Astrocyte of the spinal cord (primary cell): ENCODE data around the gene FHL2.

Experiments
- DNase-seq: peaks from one replicate; pipeline ENCODE4 v3.0.0; 2011; ENCODE audit warnings: low read depth, low spot score
- H3K4me3 ChIP-seq: 2 replicates; pipeline ENCODE4 v1.5.1; 2011; ENCODE audit warnings: low read depth, mild to moderate bottlenecking, low read length, moderate library complexity
- in situ Hi-C: cut with HindIII; loops from 2 replicates; pipeline ENCODE4 v1.10.0; 2017; ENCODE audit warnings: low sequenced_read_pairs
- TF ChIP-seq, protein P1 (sequence below): IDR thresholded peaks from 2 replicates; pipeline ENCODE4 v1.5.1; 2012; ENCODE audit warnings: low read depth, mild to moderate bottlenecking, low read length, inconsistent platforms

Gene FHL2

DNA sequence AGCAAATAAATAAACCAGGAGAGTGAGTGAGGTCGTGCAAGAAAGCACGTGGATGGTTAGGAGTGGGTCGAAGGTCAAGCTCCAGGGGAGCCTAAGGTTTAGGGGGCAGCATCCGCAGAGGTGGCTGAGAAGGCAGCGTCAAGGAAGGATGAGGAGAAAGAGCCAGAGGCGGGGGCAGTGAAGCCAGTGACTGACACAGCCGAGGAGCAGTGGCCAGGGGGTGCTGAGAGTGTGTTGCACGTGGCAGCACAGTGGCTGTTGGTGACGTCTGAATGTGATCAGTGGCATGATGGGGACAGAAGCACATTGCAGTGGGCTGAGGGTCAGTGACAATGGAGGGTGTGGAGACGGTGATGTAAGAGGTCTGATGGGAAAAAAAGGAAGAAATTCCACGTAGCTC lies 13.7 kb upstream of the FHL2 start:
- in situ Hi-C loops, result no loop called here
- TF ChIP-seq, protein P1, sequence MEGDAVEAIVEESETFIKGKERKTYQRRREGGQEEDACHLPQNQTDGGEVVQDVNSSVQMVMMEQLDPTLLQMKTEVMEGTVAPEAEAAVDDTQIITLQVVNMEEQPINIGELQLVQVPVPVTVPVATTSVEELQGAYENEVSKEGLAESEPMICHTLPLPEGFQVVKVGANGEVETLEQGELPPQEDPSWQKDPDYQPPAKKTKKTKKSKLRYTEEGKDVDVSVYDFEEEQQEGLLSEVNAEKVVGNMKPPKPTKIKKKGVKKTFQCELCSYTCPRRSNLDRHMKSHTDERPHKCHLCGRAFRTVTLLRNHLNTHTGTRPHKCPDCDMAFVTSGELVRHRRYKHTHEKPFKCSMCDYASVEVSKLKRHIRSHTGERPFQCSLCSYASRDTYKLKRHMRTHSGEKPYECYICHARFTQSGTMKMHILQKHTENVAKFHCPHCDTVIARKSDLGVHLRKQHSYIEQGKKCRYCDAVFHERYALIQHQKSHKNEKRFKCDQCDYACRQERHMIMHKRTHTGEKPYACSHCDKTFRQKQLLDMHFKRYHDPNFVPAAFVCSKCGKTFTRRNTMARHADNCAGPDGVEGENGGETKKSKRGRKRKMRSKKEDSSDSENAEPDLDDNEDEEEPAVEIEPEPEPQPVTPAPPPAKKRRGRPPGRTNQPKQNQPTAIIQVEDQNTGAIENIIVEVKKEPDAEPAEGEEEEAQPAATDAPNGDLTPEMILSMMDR, result no peak
- no peak for DNase-seq
- no peak overlapping the region for H3K4me3 ChIP-seq

DNA sequence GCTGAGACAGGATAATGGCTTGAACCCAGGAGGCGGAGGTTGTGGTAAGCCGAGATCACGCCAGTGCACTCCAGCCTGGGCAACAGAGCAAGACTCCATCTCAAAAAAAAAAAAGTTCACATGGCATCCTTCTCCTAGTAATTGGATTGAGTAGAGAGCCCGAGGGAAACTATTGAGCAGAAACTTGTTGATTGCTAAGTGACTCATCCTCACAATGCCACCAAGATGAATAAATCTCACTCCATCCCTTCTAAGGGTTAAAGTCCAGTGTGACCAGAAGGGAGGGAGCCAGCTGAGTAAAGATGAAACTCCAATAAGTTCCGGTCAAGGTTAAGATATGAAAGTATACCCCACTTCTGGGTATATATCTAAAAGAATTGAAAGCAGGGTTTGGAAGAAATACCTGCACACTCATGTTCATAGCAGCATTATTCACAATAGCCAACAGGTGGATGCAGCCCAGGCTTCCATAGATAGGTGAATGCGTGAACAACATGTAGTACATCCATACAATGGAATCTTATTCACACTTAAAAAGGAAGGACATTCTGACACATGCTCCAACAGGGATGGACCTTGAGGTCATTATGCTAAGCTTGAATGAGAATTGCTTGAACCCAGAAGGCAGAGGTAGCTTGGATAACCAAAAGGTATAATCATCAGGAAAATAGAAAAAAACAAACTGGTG lies 13.0 kb upstream of the FHL2 start:
- in situ Hi-C loops, result no loop called here
- TF ChIP-seq, protein P1, result no peak

DNA sequence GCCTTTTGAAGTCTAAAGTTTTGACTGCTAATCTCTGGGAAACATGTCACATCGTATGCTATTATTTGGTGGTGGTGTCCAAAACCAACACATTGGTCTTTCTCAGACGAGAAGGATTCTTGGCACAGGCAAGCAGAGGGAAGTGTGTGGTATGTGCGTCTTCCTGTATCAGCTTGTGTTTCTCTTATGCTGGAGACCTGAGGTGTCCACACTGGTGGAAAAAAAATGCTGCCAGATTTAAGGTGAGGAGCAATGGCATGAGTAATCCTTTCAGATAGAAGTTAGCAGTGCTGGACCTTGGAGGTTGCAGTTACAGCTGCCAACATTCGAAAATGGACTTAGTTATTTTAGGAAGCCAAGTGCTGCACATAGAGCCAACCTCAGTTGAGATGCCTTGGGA lies 11.7 kb upstream of the FHL2 start:
- TF ChIP-seq, protein P1, result no peak
- no peak overlapping the region for H3K4me3 ChIP-seq
- in situ Hi-C loops, result no loop called here
- peak; percentile 81 for DNase-seq

More for the DNA sequence above, 13.0 kb upstream of the FHL2 start:
- H3K4me3 ChIP-seq, result no peak overlapping the region
- no peak for DNase-seq

DNA sequence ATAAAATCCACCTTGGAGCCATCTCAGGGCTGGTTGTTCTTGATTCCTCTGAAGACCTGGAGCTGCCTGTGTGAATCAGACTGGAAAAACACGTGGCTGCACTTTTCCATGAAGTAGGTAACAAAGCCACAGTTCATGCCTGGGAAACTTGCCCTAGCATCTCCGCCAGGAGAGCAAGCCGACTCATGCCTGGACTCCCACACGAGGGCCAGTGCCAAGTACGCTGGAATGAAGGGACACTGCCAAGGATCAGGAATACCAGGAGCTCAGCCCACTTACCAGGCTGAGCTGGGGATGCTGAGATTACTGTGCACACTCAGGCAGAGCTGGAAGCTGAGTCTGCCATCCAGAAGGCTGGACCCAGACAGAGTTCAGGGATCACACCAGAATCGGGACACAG lies 10.9 kb upstream of the FHL2 start:
- no peak overlapping the region for H3K4me3 ChIP-seq
- TF ChIP-seq, protein P1, result no peak
- DNase-seq, result peak; percentile 92
- in situ Hi-C loops, result no loop called here

DNA sequence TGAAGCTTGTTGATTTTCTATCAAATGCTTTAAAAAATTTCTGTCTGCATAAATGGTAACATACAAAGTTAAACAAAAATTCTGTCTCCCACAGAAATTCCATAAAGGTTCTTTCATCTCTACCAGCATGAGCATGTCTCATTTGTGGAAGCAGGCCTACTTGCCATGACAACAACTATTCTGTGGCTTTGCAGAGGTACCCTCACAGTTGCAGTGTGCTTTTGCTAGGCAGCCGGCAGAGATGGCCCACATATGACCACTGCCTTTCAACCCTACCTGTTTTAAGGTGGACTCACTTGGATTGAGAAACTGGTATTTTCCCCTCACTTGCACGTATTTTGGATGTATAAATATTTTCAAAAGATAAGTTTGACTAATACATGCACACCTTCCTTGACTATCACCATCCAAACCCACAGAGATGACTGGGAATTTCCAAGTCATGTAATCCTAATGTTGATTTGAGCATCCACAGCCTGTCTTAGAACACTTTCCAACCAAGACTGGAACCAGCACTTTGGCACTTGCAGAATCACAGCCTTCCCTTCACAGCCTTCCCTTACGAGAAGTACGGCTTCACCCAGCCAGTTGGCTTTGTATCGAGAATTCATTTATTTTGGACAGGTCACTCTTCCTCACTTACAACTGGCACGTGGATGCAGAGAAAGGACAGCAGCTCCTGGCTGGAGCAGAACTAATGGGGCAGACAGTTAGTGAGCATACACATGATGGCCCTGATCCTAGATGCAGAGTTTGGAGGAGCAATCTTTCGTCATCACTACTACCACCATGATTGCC lies 9.3 kb upstream of the FHL2 start:
- TF ChIP-seq, protein P1, result no peak
- H3K4me3 ChIP-seq, result no peak overlapping the region
- DNase-seq, result no peak
- in situ Hi-C loops, result no loop called here

DNA sequence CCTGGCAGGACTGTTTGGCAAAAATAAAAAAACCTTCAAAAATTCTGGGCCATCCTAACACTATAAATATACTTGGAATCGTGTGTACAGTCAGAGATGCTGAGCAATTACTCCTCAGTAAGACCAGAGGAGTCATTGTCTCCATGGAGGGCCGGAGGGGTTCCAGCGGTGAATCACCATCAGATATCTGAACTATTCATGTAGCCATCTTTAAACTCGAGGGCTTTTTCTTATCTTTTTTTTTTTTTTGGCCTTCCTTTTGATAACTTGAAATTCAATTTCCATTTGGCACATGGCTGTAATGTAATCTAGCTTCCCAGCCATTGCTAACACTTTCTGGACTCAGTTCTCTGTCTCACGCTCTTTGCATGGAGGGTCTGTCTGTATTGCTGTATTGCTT lies 7.4 kb upstream of the FHL2 start:
- peak; percentile 71 for DNase-seq
- TF ChIP-seq, protein P1, result no peak
- H3K4me3 ChIP-seq, result no peak overlapping the region
- in situ Hi-C loops, result no loop called here
